ENCODE data around the gene C6.
A peak's percentile ranks its signal among the peaks of the same experiment; 100 is the strongest.
"Not testable (repeated sequence)": the region's sequence is repeated elsewhere in the genome, so short reads cannot be mapped to it uniquely, and the experiment has no call there.

The C6 gene

GRCh38 chr5:41199660-41200059 is 13.7 kb downstream of the C6 start:
- no peak for DNase-seq (ENCODE audit: low spot score)

- no peak for DNase-seq (ENCODE audit: low spot score)
These were observed 17.1 kb downstream of the C6 start for GRCh38 chr5:41196197-41196596.

DNA sequence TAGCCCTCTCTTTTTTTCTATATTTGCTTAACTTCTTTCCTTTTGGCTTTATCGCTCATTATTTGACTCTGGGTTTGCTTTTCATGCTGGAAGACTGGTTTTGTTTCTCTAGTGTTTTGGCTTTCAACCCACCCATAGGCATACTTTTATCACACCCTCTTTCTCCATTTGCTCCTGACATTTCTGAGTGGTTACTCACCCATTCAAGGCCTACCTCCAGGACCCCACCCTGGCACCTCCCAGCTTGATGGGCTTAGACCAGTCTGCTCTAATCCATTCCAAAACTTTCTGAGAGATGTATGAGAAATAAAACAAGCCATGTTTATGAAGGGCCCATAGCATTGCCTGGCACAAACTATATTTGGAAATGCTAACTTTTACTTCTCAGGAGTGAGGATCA is 18.1 kb downstream of the C6 start:
- DNase-seq (ENCODE audit: low spot score) = no peak

DNA sequence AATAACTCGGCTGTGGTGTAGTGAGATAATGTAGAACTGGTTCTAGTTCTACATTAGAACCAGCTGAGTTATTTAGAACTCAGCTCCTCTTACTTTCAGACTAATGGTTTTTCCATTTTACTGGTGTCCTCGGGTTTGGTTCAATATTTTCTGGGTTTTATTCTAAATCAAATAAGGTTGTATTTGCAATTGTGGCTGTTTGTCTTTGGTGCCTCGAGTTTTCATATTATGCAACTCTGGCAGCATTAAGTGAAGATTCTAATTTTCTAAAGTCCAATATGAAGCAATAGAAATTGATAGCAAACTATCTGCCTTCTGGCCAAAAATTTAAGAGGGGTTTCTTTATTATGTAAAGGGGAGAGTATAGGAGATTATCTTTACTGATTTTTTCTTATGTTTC is 19.0 kb downstream of the C6 start:
- DNase-seq (ENCODE audit: low spot score) = no peak

DNA sequence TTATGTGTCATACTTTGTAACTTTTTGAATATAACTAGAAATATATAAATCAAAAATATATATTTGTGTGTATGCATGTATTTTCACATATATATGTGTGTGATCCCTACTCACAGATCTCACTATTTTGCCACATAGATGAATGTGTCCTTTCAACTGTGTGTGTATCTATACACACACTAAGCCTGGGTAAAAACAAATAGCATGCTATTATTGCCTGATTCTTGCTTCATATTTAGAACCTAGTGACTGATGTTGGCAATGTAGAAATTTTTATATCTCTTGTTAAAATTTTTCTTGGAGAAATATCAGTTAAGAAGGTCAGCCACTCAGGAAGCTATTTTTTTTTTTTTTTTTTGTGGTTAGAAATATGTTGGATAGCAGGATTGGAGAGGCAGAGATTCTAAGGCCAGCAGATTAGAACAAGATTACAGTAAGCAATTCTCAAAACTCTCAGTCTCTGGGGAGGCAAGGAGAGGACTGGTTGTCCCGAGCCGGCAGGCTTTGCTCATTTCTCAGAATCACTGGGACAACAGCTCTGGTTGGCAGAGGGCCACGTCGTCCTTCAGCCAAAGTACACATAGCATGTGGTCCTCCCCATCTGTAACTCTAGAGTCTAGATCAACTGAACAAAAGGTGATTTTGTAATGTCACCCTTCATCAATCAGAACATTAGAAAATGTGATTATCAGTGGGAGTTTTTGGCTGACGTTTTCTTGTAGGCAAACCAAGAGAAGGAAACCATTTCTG is 19.7 kb downstream of the C6 start:
- DNase-seq (ENCODE audit: low spot score) = no peak

DNA sequence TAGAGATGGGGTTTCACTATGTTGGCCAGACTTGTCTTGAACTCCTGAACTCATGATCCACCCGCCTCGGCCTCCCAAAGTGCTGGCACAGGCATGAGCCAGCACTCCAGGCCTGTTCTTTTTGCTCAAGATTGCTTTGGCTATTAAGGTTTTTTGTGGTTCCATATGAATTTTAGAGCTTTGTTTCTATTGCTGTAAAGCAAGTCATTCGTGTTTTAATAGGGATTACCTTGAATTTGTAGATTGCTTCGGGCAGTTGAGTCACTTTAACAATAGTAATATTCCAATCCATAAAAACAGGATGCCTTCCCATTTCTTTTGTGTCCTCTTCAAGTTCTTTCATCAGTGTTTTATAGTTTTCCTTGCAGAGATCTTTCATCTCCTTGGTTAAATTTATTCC is 22.1 kb downstream of the C6 start:
- no peak for DNase-seq (ENCODE audit: low spot score)

- DNase-seq (ENCODE audit: low spot score) = no peak
These were observed 27.2 kb downstream of the C6 start for GRCh38 chr5:41186143-41186542.

- DNase-seq (ENCODE audit: low spot score) = not testable (repeated sequence)
These were observed 30.0 kb downstream of the C6 start for GRCh38 chr5:41183331-41183730.

DNA sequence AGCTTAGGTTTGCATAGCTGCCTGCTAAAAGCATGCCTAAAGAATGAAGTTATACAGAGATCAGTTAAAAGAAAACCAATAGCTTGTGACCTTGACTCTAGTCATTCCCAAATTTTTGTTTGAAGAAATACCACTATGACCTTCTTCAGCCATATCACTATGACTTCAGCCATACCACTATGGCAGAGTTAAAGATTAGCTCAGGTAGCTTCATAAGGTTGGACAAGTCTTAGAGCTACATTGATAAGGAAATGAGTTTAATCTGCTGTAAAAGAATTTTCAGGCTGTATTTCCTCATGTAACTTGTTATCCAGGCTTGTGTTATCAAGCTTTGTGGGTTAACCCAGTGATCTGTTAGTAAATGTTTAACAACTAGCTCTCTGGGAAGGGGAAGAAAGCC is 30.7 kb downstream of the C6 start:
- no peak for DNase-seq (ENCODE audit: low spot score)

DNA sequence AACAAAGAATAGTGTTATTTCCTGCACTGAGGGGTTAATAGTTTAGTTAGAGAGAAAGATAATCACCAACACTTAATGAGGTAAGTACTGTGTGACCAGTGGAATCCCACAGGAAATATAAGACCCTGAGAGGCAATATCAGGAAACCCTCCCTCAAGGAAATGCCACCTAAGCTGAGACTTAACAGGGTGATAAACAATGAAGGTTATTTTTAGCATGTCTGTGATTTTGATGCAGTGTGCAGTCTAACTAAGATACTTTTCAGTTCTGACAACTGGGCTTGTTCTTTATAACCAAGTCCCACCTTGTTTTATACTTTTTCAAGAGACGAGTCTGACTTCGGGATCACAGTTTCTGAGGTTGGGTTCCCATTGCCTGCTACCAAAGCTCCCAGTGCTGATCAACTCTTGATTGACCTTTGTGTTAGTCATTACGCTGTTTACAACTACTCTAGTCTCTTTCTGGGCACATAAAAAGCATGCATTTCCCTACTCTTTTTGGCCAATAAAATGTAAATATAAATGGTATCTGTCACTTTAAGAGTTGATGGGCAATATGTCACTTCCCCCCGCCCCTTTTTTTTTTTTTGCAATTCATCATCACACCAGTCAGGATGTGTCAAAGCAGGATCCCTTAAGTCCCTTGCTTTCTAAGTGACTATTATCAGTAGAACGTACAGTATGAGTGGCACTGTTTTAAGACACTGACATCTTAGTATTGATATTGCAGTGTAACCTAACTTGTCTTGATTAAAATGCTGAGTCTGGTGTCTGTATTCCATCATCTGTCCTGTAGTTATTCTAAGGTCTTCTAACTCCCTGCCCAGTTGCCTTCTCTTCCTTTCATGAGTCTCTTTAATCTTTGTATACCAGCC is 31.4 kb downstream of the C6 start:
- no peak for DNase-seq (ENCODE audit: low spot score)

- DNase-seq (ENCODE audit: low spot score) = no peak
These were observed 36.4 kb downstream of the C6 start for GRCh38 chr5:41176952-41177351.

DNA sequence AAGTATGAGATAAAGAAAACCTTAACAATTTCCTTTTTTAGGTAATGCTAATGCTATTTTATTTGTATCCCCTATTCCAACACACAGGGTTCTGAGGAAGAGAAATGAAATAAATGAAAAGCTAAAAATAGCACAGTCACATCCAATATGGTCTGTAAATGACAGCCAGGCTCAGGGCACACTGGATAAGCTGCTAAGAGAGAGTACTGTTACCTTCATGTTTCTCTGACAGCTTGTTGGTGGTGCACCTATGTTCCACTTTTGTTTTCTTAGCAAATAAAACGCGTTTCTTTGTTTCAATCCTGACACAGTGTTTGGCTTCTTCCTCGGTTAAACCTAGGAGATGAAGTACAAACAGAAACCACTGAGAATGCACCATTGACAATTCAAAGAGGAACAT is 41.3 kb downstream of the C6 start:
- no peak for DNase-seq (ENCODE audit: low spot score)

- DNase-seq (ENCODE audit: low spot score) = peak; percentile 8
These were observed 52.1 kb downstream of the C6 start for GRCh38 chr5:41161271-41161670.

DNA sequence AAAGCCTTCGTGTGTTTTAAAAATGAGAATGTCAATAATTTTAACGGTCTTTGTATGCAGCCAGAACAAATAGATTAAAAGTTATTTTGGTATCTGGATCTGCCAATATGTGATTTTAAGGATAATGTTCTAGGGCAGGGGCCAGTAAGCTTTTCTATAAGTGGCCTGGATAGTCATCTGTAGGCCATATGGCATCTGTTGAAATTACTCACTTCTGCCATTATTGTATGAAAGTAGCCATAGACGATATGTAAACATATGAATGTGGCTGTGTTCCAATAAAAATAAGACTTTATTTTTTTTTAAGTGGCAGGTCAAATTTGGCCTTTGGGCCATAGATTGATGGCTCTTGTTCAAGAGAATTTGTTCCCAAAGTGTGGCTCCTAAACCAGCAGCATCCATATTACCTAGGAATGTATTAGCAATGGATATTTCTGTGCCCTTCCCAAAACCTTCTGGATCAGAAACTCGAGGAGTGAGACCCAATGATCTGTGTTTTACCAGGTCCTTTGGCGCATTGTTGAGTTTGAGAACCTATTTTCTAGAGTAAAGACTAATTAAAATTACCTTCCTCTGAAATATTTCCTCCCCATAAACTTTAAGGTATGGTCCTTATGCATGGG is 55.9 kb downstream of the C6 start:
- no peak for DNase-seq (ENCODE audit: low spot score)

GRCh38 chr5:41156739-41157138 is 56.6 kb downstream of the C6 start:
- DNase-seq (ENCODE audit: low spot score) = peak; percentile 7

DNA sequence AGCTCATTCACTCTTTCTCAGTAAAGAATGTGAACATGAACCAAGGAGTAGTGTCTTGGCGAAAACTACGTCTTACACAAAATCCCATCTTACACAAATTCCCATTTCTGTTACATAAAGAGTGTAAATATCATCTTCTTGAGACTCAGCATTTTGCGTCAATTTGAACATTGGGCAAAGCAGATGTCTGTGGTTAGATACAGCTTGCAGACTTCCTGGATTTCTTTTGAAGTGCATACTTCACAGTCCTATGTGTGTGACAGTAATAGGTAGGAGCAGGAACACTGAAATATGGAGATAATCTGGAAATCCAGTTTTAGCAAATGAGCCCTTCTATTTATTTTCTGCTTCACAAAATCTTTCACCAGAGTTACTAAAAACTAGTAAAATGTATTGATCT is 58.8 kb downstream of the C6 start:
- no peak for DNase-seq (ENCODE audit: low spot score)

- no peak for DNase-seq (ENCODE audit: low spot score)
These were observed 61.8 kb downstream of the C6 start for GRCh38 chr5:41151564-41151963.

DNA sequence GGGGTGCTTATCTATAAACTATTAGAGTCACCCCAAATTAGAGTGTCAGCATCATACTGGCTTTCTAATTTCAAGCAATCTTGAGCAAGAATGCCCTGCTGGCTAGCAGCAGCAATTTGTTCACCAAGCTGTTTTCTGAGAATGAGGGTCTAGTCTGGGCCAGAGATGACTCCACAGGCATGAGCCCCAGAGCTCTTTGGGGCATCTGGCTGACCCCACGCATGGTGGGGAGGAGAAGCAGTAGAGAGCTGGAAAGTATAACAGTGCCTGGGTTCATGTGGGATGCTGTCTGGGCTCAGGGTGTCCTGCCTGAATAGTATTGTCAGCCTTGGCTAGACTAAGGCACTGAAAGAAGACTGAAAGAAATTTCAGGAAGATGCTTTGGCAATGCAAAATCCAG is 64.9 kb downstream of the C6 start:
- no peak for DNase-seq (ENCODE audit: low spot score)

DNA sequence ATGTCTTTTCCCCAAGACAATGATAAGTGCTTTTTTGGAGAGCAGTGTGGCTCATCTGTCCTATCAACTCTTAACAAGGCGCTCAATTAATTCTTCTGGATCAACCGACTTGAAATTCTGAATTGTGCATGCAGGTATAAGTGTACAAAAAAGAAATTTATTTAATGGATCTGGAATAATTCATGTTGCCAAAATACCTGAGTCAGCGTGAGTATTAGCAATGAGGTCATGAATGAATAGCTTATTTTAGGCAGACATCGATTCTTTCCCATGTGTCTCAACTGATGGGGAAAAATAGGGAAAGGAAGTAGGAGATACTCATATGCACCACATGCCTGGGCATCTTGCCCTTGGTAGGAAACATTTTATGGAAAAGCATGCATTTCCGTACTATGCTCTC is 68.0 kb downstream of the C6 start:
- no peak for DNase-seq (ENCODE audit: low spot score)

GRCh38 chr5:41143131-41143901 is 70.0 kb downstream of the C6 start:
- DNase-seq (ENCODE audit: low spot score) = no peak

DNA sequence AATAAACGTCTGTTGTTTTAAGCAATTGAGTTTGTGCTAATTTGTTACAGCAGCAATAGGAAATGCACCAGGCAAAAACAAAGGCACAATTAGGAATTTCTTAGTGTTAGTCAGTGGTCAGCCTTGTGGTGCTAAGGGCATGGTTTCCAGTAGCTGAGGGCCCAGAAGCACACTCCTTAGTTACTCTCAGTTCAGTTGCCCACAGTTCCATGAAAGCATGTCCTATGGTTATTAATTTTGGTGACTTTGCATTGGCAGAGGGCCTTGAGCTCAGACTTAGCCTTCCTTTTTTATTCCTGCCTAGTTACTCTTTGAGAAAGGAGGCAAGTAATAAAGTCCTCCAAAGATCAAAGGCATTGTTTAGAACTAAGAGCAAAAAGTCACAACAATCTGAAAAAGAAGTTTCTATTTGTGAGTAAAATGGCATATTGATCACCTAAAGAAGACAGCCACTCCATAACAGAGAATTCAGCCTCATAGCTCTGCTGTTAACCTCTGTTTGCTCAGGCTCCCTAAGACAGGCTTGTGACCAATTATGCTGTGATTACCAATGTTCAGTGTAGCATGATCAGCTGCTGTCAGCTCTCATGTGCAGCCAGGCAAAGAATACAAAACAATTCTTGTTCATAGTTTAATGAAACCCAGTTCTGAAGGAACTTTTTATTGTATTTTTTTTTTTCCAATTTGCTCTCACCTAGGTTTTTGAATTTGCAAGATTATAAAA is 85.2 kb downstream of the C6 start:
- DNase-seq (ENCODE audit: low spot score) = no peak

DNA sequence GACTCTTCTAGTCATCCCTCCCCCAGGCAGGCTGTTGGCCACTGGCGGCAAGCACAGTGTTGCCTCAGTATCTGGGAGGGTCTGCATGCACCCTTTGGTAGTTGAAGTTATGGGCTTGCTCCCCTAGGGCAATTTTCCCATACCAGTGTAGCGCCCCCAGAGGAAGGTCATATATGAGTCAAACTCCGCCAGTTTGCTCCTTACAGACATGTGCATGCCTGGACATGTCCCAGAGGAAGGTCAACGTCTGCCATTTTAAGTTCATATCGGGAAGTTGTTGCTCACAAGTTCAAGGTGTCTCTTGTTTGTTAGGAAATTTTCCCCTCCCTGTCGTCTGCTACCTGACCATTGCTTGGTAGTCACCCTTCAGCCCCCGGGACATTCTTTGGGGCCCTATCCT is 90.9 kb downstream of the C6 start:
- no peak for DNase-seq (ENCODE audit: low spot score)

Data from AG08396 (cell line).